PC-3 (cell line): ENCODE measurements around the gene SLC15A3. TPM values are rescaled to one million over a fixed set of nuclear protein-coding genes. Genes with fewer than 3 reads are reported as not detected.

Source experiments
- ATAC-seq: fragments of 200-7000 bp; cut with Tn5 transposase; 2 replicates; pipeline ENCODE4 v1.9.1; 2020; ENCODE audit warnings: mild to moderate bottlenecking, moderate library complexity
- BruUV-seq: library from RNA; stranded (reverse); fragments of 400-500 nt; replicated peaks from 2 replicates; lab custom pipeline; 2021; lab: Mats Ljungman, UMichigan
- CTCF ChIA-PET: fragments of 300-600 bp; sonication (Branson Sonifier 250); formaldehyde crosslinking; loops from one replicate; lab custom pipeline; 2022; ENCODE audit warnings: antibody characterized with exemption; lab: Charles Lee
- POLR2A ChIA-PET: fragments of 300-600 bp; sonication (Branson Sonifier 250); formaldehyde crosslinking; loops from one replicate; lab custom pipeline; 2022; ENCODE audit warnings: antibody characterized with exemption; ENCODE audit not compliant: unreplicated experiment; lab: Charles Lee
- DNase-seq: peaks from one replicate; pipeline ENCODE4 v3.0.0-alpha.2; 2015
- H2AFZ ChIP-seq: fragments of 300-600 bp; sonication (generic); 2 replicates; pipeline ENCODE4 v1.6.0; 2016; ENCODE audit warnings: antibody characterized with exemption, low read length
- H3F3A ChIP-seq: fragments of 300-600 bp; sonication (generic); one replicate; pipeline ENCODE4 v1.6.0; 2017; ENCODE audit warnings: antibody characterized with exemption, low read length, control low read depth, mild to moderate bottlenecking; ENCODE audit not compliant: unreplicated experiment
- H3K27ac ChIP-seq: fragments of 300-600 bp; sonication (generic); 2 replicates; pipeline ENCODE4 v1.5.1; 2016; ENCODE audit warnings: mild to moderate bottlenecking, low read length
- H3K27me3 ChIP-seq: fragments of 300-600 bp; sonication (generic); 2 replicates; pipeline ENCODE4 v1.6.1; 2016; ENCODE audit warnings: low read length, mixed read lengths
- H3K36me3 ChIP-seq: fragments of 300-600 bp; sonication (generic); 2 replicates; pipeline ENCODE4 v1.6.1; 2016; ENCODE audit warnings: low read depth, mixed run types, low read length, mixed read lengths
- H3K4me1 ChIP-seq: fragments of 300-600 bp; sonication (generic); 2 replicates; pipeline ENCODE4 v1.5.1; 2016; ENCODE audit warnings: low read length; ENCODE audit not compliant: insufficient read depth
- H3K4me2 ChIP-seq: fragments of 300-600 bp; sonication (generic); 2 replicates; pipeline ENCODE4 v1.6.0; 2016; ENCODE audit warnings: low read length
- H3K4me3 ChIP-seq: fragments of 300-600 bp; sonication (generic); 2 replicates; pipeline ENCODE4 v1.5.1; 2016; ENCODE audit warnings: mild to moderate bottlenecking, low read length, mixed read lengths
- H3K79me2 ChIP-seq: fragments of 300-600 bp; sonication (generic); 2 replicates; pipeline ENCODE4 v1.6.1; 2017; ENCODE audit warnings: low read length, mixed read lengths
- H3K9ac ChIP-seq: fragments of 300-600 bp; sonication (generic); 2 replicates; pipeline ENCODE4 v1.6.0; 2016; ENCODE audit warnings: mild to moderate bottlenecking, low read length
- H3K9me2 ChIP-seq: fragments of 300-600 bp; sonication (generic); replicated peaks from 2 replicates; pipeline ENCODE4 v1.6.1; 2016; ENCODE audit warnings: mixed run types, low read length, mixed read lengths
- H3K9me3 ChIP-seq: fragments of 300-600 bp; sonication (generic); 2 replicates; pipeline ENCODE4 v1.6.1; 2016; ENCODE audit warnings: low read length, mixed read lengths
- H4K20me1 ChIP-seq: fragments of 300-600 bp; sonication (generic); 2 replicates; pipeline ENCODE4 v1.6.1; 2016; ENCODE audit warnings: low read length, mixed read lengths
- EZH2 ChIP-seq: fragments of 300-600 bp; sonication (generic); IDR thresholded peaks from one replicate; pipeline ENCODE4 v1.6.1; 2017; ENCODE audit warnings: antibody characterized with exemption, mild to moderate bottlenecking, low read length; ENCODE audit not compliant: unreplicated experiment
- EZH2phosphoT487 ChIP-seq: fragments of 300-600 bp; sonication (generic); IDR thresholded peaks from 2 replicates; pipeline ENCODE4 v1.6.1; 2018; ENCODE audit warnings: mild to moderate bottlenecking, antibody characterized with exemption, low read length, borderline replicate concordance
- intact Hi-C: fragments of 100-400 bp; cut with micrococcal nuclease; formaldehyde crosslinking; loops from 2 replicates; pipeline ENCODE4 v1.9.0; 2023
- total RNA-seq: library from RNA; depleted of rRNA; stranded (reverse); fragments of >200 nt; gene quantifications from 2 replicates; pipeline ENCODE4 v1.2.3, GENCODE V29; 2014
- TF ChIP-seq, protein P1 (sequence below): fragments of 300-600 bp; sonication (generic); conservative IDR thresholded peaks from 2 replicates; pipeline ENCODE4 v1.5.1; 2017; ENCODE audit warnings: antibody characterized with exemption, low read depth, mild to moderate bottlenecking, low read length

The SLC15A3 gene
- total RNA-seq, 1 experiment from 2014 or later: not detected

DNA sequence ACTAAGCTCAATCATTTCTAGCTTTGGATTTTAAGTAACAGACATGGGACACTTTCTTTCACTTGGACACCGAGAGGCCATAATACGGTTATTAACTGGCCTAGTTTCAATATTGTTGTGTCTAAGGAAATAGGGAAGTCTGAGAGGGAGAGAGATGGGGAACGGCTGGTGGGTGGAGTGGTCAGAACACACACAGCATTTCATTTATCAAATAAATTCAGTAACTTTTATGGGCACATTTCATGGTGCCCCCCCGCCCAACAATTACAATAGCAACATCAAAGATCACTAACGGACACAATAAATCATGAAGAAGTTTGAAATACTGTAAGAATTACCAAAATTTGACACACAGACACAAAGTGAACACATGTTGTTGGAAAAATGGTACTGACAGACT, 56.3 kb downstream of the SLC15A3 start:
- BruUV-seq: no TSS peak
- H3K4me3 ChIP-seq: no peak overlapping the region
- peaks cover 76% of the 10 kb centered on the region for H3K36me3 ChIP-seq
- CTCF ChIA-PET: no interaction called here
- POLR2A ChIA-PET: interaction anchor here (0.6 kb wide), 1 partner anchor 272 kb away, joined by 3 read pairs; no protein-coding TSS in a partner anchor
- DNase-seq (no peak), ATAC-seq (no peak)
- H4K20me1 ChIP-seq: 0 out of 2 replicates have a peak, but pooled peaks cover 7% of the 10 kb centered on the region
- no peaks in the 10 kb centered on the region for H3K79me2 ChIP-seq
- H3K9me3 ChIP-seq: no peaks in the 10 kb centered on the region
- H3K4me2 ChIP-seq: no peak overlapping the region
- TF ChIP-seq, protein P1, sequence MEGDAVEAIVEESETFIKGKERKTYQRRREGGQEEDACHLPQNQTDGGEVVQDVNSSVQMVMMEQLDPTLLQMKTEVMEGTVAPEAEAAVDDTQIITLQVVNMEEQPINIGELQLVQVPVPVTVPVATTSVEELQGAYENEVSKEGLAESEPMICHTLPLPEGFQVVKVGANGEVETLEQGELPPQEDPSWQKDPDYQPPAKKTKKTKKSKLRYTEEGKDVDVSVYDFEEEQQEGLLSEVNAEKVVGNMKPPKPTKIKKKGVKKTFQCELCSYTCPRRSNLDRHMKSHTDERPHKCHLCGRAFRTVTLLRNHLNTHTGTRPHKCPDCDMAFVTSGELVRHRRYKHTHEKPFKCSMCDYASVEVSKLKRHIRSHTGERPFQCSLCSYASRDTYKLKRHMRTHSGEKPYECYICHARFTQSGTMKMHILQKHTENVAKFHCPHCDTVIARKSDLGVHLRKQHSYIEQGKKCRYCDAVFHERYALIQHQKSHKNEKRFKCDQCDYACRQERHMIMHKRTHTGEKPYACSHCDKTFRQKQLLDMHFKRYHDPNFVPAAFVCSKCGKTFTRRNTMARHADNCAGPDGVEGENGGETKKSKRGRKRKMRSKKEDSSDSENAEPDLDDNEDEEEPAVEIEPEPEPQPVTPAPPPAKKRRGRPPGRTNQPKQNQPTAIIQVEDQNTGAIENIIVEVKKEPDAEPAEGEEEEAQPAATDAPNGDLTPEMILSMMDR: no peak
- TF ChIP-seq EZH2: no peak
- no peak for TF ChIP-seq EZH2phosphoT487
- intact Hi-C loops: no loop called here
- H3F3A ChIP-seq: peaks cover 8% of the 10 kb centered on the region
- no peak overlapping the region for H3K9ac ChIP-seq
- H3K27me3 ChIP-seq: no peaks in the 10 kb centered on the region
- no peak overlapping the region for H2AFZ ChIP-seq
- no peaks in the 10 kb centered on the region for H3K4me1 ChIP-seq
- no peak overlapping the region for H3K27ac ChIP-seq
- no peaks in the 10 kb centered on the region for H3K9me2 ChIP-seq

GRCh38 chr11:60891103-60891741, 60.8 kb downstream of the SLC15A3 start:
- Histone ChIP-seq H3K4me1 (no peaks in the 10 kb centered on the region), H3K27me3 (no peaks in the 10 kb centered on the region), H2AFZ (no peak overlapping the region), H3K9me2 (no peaks in the 10 kb centered on the region), H3K4me2 (no peak overlapping the region), H3F3A (no peaks in the 10 kb centered on the region), H3K4me3 (no peak overlapping the region), H3K9me3 (no peaks in the 10 kb centered on the region), H3K27ac (no peak overlapping the region), H3K36me3 (peaks cover 33% of the 10 kb centered on the region), H3K79me2 (no peaks in the 10 kb centered on the region), H4K20me1 (no peaks in the 10 kb centered on the region), H3K9ac (no peak overlapping the region)
- no peak for TF ChIP-seq EZH2
- TF ChIP-seq, protein P1: no peak
- TF ChIP-seq EZH2phosphoT487: no peak
- intact Hi-C loops: no loop called here
- ATAC-seq: no peak
- no TSS peak for BruUV-seq
- CTCF ChIA-PET: interaction anchor here (0.6 kb wide), 1 partner anchor 104 kb away, joined by 3 read pairs; no protein-coding TSS in a partner anchor
- POLR2A ChIA-PET: no interaction called here
- DNase-seq: no peak

DNA sequence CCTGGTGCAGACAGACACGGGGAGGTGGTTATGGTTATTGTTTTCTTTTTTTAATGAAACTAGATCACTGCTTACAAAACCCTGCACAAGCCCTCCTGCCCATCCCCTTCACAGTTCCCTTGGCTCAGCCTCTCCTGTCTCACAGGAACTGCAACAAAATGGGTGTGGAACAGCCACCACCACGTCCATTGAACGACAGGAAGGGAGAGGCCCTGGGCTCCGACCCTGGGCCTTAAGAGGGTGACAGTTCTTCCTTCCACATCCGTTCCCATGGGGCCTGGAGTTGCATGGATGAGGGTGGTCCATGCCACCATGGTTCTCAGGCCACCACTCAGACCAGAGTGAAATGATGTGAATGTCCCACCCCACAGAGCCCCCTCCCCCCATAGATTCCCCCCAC, 61.3 kb downstream of the SLC15A3 start:
- DNase-seq (no peak), ATAC-seq (no peak)
- no peaks in the 10 kb centered on the region for H3K9me3 ChIP-seq
- intact Hi-C loops: no loop called here
- no peak overlapping the region for H3K4me2 ChIP-seq
- no peaks in the 10 kb centered on the region for H3K27me3 ChIP-seq
- no peaks in the 10 kb centered on the region for H4K20me1 ChIP-seq
- no peak overlapping the region for H2AFZ ChIP-seq
- H3K4me1 ChIP-seq: no peaks in the 10 kb centered on the region
- peaks cover 27% of the 10 kb centered on the region for H3K36me3 ChIP-seq
- POLR2A ChIA-PET: no interaction called here
- no peak overlapping the region for H3K9ac ChIP-seq
- TF ChIP-seq EZH2 (no peak), EZH2phosphoT487 (no peak)
- TF ChIP-seq, protein P1: no peak
- CTCF ChIA-PET: interaction anchor here (0.6 kb wide), 1 partner anchor 103 kb away, joined by 3 read pairs; no protein-coding TSS in a partner anchor
- H3K79me2 ChIP-seq: no peaks in the 10 kb centered on the region
- H3K27ac ChIP-seq: no peak overlapping the region
- no peaks in the 10 kb centered on the region for H3F3A ChIP-seq
- H3K9me2 ChIP-seq: no peaks in the 10 kb centered on the region
- H3K4me3 ChIP-seq: no peak overlapping the region
- no TSS peak for BruUV-seq
